ENCODE results near the gene WDFY4.

- TF ChIP-seq, protein P1, sequence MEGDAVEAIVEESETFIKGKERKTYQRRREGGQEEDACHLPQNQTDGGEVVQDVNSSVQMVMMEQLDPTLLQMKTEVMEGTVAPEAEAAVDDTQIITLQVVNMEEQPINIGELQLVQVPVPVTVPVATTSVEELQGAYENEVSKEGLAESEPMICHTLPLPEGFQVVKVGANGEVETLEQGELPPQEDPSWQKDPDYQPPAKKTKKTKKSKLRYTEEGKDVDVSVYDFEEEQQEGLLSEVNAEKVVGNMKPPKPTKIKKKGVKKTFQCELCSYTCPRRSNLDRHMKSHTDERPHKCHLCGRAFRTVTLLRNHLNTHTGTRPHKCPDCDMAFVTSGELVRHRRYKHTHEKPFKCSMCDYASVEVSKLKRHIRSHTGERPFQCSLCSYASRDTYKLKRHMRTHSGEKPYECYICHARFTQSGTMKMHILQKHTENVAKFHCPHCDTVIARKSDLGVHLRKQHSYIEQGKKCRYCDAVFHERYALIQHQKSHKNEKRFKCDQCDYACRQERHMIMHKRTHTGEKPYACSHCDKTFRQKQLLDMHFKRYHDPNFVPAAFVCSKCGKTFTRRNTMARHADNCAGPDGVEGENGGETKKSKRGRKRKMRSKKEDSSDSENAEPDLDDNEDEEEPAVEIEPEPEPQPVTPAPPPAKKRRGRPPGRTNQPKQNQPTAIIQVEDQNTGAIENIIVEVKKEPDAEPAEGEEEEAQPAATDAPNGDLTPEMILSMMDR (conservative IDR thresholded peaks at IDR 0.05 in 1 of 2, IDR thresholded peaks at IDR 0.05 in 1 of 2; ENCODE audit: low read depth in 1 of 2, low read length in 2 of 2) = no peak
- TF ChIP-seq EZH2 (IDR thresholded peaks at IDR 0.05; ENCODE audit: low read length, missing control alignments) = no peak
Measured at GRCh38 chr10:48678041-48678440, 6.6 kb upstream of the WDFY4 start.
